Chondrocyte (in vitro differentiated cells): Measurements from ENCODE around the gene FECH. TPM values are rescaled to one million over a fixed set of nuclear protein-coding genes. Genes with fewer than 3 reads are reported as not detected.

Source experiments
- DNase-seq: peaks from one replicate; pipeline ENCODE4 v3.0.0; 2021; ENCODE audit warnings: mixed read lengths, low spot score
- H3K27ac Mint-ChIP-seq: one replicate; pipeline ENCODE4 v1.8.0; 2021; ENCODE audit warnings: mild to moderate bottlenecking, moderate library complexity, mixed read lengths; ENCODE audit not compliant: unreplicated experiment
- H3K27me3 Mint-ChIP-seq: 2 replicates; pipeline ENCODE4 v1.8.0; 2021; ENCODE audit warnings: low read depth, mixed read lengths
- H3K36me3 Mint-ChIP-seq: 2 replicates; pipeline ENCODE4 v1.8.0; 2021; ENCODE audit warnings: low read depth, mixed read lengths
- H3K4me1 Mint-ChIP-seq: 2 replicates; pipeline ENCODE4 v1.8.0; 2021; ENCODE audit warnings: low read depth, mild to moderate bottlenecking, mixed read lengths
- H3K4me3 Mint-ChIP-seq: one replicate; pipeline ENCODE4 v1.8.0; 2021; ENCODE audit warnings: mild to moderate bottlenecking, moderate library complexity, mixed read lengths; ENCODE audit not compliant: unreplicated experiment
- H3K9me3 Mint-ChIP-seq: 2 replicates; pipeline ENCODE4 v1.8.0; 2021; ENCODE audit warnings: low read depth, mixed read lengths
- total RNA-seq: library from RNA; stranded (reverse); gene quantifications from 3 replicates; pipeline ENCODE4 v1.2.1, GENCODE V29; 2021
- TF ChIP-seq, protein P1 (sequence below): fragments of 200-600 bp; sonication (generic); IDR thresholded peaks from 2 replicates; pipeline ENCODE4 v1.5.0; 2021; ENCODE audit warnings: antibody characterized with exemption, mild to moderate bottlenecking, moderate library complexity

The FECH gene
- total RNA-seq, 1 donor from 2014 or later, result 25.9 TPM

DNA sequence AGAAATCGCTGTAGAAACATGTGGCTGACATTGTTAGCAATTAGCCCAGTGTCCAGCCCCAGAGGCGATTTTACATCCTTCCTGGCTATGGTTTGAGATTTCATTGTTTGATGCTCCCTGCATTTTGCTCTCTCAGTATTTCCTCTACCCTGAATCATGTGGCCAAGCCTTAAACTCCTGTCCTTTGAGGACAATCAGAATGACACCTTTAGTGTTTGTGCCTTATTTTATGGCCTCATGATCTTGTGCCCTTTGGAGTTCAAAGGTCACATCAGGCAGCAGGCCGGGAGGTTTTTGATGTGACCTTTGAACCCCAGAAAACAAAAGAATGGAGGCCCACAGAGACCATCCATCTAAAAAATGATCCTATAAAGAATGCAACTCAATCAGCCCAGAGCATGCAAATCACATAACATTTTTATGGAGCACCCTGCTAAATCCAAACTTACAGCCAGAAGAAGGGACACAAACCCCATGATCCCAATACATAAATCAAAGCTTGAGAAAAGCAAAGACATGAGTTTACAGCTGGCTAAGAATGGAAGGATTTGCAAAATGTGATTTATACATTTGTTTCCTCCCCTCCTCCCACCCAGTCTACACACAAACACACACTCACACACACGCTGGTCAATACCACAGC lies 52.5 kb downstream of the FECH start:
- peaks cover 3% of the 10 kb centered on the region for H3K27me3 Mint-ChIP-seq
- H3K36me3 Mint-ChIP-seq, result no peaks in the 10 kb centered on the region
- no peaks in the 10 kb centered on the region for H3K9me3 Mint-ChIP-seq
- no peak overlapping the region for H3K27ac Mint-ChIP-seq
- H3K4me1 Mint-ChIP-seq, result peaks cover 8% of the 10 kb centered on the region
- no peak for DNase-seq
- H3K4me3 Mint-ChIP-seq, result no peak overlapping the region
- TF ChIP-seq, protein P1, sequence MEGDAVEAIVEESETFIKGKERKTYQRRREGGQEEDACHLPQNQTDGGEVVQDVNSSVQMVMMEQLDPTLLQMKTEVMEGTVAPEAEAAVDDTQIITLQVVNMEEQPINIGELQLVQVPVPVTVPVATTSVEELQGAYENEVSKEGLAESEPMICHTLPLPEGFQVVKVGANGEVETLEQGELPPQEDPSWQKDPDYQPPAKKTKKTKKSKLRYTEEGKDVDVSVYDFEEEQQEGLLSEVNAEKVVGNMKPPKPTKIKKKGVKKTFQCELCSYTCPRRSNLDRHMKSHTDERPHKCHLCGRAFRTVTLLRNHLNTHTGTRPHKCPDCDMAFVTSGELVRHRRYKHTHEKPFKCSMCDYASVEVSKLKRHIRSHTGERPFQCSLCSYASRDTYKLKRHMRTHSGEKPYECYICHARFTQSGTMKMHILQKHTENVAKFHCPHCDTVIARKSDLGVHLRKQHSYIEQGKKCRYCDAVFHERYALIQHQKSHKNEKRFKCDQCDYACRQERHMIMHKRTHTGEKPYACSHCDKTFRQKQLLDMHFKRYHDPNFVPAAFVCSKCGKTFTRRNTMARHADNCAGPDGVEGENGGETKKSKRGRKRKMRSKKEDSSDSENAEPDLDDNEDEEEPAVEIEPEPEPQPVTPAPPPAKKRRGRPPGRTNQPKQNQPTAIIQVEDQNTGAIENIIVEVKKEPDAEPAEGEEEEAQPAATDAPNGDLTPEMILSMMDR, result no peak

DNA sequence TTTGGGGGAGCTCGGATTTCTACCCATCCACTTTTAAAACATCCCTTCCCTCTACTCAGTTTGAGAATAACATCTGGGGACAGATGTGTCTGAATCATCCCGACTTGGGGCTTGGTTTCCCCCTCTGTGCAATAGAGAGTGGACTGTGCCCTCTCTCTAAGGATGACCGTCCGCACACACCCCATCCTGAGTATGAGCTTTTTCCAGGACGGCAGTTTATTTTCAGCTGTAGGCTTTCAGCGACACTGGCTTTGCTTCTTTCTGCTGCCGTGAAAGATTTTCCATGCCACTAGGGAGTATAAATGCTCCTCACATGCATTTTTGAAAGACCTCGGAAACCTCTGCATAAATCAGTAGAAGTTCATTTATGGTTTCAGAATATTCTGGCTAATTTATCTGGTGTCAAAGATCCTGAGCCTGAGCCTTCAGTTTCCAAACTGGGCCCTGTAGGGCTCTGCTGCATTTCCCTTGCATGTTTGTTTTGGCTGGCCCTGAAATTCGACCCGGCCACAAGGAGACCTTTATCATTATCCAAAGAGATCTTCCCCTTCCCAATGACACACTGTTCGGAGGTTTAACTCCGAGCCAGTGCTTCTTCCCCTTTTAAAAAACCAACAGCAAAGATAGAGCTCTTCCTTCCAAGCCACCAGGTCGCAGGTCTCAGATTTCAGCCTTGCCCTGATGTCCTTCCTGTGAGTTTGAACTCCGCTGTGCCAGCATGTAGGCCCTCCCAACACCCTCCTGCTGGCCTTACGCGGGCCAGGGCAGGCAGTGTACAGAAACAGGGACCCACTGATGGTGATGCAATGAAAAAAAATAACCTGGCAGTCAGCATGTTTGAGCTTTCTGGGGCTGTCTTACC lies 53.3 kb downstream of the FECH start:
- Mint-ChIP-seq H3K27me3 (peaks cover 8% of the 10 kb centered on the region), H3K4me3 (no peak overlapping the region), H3K4me1 (peaks cover 8% of the 10 kb centered on the region), H3K9me3 (no peaks in the 10 kb centered on the region), H3K36me3 (no peaks in the 10 kb centered on the region), H3K27ac (no peak overlapping the region)
- TF ChIP-seq, protein P1, result no peak
- DNase-seq, result no peak

GRCh38 chr18:57529151-57529550 lies 57.4 kb downstream of the FECH start:
- DNase-seq, result no peak
- H3K9me3 Mint-ChIP-seq, result peaks cover 8% of the 10 kb centered on the region
- H3K27ac Mint-ChIP-seq, result no peak overlapping the region

DNA sequence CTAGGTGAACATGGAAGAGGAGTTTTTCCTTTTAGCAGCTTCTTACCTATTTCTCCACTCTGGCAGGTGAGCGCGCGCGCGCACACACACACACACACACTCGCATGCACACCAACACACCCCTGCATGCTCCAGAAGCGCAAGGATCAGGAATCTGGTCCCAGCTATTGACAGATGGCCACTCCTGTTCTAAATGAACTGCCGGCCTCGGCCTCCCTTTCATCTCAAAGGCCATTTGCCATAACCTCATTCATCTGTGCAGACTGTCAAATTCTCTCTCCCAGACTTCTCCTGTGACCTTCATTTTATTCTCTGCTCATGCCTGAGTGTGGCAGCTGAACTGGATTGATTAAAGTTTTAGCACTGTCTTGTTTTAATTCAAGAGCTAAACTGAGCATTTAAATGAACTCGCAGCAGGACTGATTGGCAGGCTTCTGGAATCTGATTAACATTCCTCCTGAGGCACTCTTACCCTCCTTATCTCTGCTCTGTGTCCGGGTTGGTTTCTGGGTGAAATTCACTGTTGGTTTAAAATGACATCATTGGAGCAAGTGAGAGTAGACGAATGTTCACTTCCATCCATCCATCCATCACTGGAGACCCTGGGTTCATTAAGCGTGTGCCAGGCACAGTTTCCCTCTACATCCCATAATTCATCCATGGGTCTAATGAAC lies 58.8 kb downstream of the FECH start:
- Mint-ChIP-seq H3K9me3 (peaks cover 8% of the 10 kb centered on the region), H3K4me3 (no peak overlapping the region), H3K4me1 (no peaks in the 10 kb centered on the region), H3K27ac (no peak overlapping the region), H3K27me3 (peaks cover 15% of the 10 kb centered on the region), H3K36me3 (no peaks in the 10 kb centered on the region)
- TF ChIP-seq, protein P1, result no peak
- DNase-seq, result no peak

More at GRCh38 chr18:57529151-57529550, 57.4 kb downstream of the FECH start:
- TF ChIP-seq, protein P1, result no peak
- Mint-ChIP-seq H3K27me3 (peaks cover 15% of the 10 kb centered on the region), H3K4me3 (no peak overlapping the region), H3K4me1 (peaks cover 8% of the 10 kb centered on the region), H3K36me3 (no peaks in the 10 kb centered on the region)
